ENCODE measurements around the gene HHATL. TPM values are rescaled to one million over a fixed set of nuclear protein-coding genes. Genes with fewer than 3 reads are reported as not detected.

Gene HHATL
- total RNA-seq, 6 experiments from 2014 or later = not detected

- peaks cover 7% of the 10 kb centered on the region for H3K4me1 Mint-ChIP-seq (ENCODE audit: low read depth)
- no peak overlapping the region for H3K27ac Mint-ChIP-seq
- no peak overlapping the region for H3K4me3 Mint-ChIP-seq
- H3K27me3 Mint-ChIP-seq (ENCODE audit: insufficient read depth) = peaks cover 8% of the 10 kb centered on the region
- no peaks in the 10 kb centered on the region for H3K9me3 Mint-ChIP-seq
- no peak for DNase-seq
- H3K36me3 Mint-ChIP-seq (ENCODE audit: low read depth) = no peaks in the 10 kb centered on the region
- no peak for TF ChIP-seq CTCF (IDR thresholded peaks at IDR 0.05)
Measured at GRCh38 chr3:42747581-42747980, 45.0 kb upstream of the HHATL start.

DNA sequence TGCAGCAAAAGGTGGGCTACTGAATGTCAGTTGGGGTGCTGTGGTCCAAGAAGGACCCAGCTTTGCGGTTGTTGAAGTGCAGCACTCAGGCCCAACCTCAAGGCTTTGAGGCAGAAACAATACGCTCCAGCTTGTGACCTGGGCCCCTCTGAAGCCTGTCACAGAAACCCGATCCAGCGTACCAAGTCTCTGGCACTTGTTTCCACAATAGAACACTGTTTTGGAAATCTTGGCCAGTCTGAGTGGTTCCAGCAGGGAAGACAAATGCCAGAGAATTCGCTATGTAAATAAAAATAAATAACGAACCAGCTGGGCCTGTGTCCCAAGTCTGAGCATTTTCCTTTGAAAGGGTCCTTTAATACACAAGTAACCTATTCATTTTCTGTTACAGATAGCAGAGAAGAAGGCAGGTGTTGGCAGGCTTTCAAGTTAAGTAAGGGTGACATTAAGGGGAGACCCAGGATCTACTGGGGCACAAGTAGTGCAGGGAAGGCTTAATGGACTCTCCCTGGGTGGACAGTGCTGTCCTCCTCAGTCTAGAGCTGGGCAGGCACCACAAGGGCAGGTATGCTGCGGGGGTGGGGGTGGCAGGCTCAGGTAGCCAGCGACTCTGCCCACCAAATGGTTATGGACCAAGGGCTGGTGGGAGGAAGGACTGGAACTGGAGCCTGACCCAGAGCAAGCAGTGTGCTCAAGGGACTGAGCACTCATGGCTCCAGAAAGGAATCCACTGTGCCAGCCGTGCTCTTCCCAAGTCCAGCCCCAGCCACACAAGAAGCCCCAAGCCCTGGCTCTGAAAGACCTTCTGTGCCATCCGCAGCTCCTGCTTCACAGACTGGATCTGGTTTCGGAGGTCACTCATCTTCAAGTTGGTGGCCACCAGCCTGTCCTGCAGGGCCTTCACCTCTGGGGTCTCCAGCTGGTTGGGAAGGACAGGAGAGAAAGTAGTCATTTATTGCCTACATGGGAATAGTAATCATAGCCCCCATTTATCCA lies 44.2 kb upstream of the HHATL start:
- Mint-ChIP-seq H3K4me3 (no peak overlapping the region), H3K27ac (no peak overlapping the region), H3K9me3 (no peaks in the 10 kb centered on the region), H3K36me3 (ENCODE audit: low read depth) (no peaks in the 10 kb centered on the region), H3K4me1 (ENCODE audit: low read depth) (peaks cover 7% of the 10 kb centered on the region), H3K27me3 (ENCODE audit: insufficient read depth) (peaks cover 8% of the 10 kb centered on the region)
- TF ChIP-seq CTCF (IDR thresholded peaks at IDR 0.05) = no peak
- no peak for DNase-seq

DNA sequence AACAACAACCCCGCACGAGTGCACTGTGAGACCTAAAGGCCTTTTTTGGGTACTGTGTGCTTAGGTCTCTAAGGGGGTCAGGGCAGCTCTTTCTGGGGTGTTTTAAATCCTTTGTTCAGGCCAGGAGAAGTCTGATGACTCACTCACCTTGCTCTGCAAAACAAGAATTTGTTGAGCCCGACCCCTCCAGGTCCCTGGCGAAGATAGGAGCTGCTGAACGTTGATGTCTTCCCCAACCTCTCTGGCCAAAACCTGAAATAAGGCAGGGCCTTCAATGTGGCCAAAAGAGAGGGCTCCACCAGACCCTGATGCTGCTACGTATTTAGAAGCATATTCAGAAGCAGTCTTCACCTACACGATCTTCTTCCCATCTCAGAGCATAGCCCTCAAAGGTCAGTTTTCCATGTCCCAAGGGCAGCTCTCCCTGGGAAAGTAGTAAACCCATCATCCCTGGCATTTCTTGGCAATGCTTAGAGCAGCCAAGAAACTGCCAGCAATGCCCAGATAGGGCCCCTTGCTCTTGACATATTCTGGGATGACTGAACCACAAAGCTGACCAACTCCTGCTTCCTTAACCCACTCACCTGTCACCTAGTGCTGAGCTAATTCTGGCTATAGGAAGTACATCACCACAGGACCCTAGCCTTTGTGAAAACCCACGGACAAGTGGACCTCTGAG lies 43.3 kb upstream of the HHATL start:
- Mint-ChIP-seq H3K36me3 (ENCODE audit: low read depth) (no peaks in the 10 kb centered on the region), H3K27ac (no peak overlapping the region), H3K4me1 (ENCODE audit: low read depth) (peaks cover 7% of the 10 kb centered on the region), H3K9me3 (no peaks in the 10 kb centered on the region), H3K27me3 (ENCODE audit: insufficient read depth) (peaks cover 9% of the 10 kb centered on the region), H3K4me3 (no peak overlapping the region)
- no peak for DNase-seq
- no peak for TF ChIP-seq CTCF (IDR thresholded peaks at IDR 0.05)

DNA sequence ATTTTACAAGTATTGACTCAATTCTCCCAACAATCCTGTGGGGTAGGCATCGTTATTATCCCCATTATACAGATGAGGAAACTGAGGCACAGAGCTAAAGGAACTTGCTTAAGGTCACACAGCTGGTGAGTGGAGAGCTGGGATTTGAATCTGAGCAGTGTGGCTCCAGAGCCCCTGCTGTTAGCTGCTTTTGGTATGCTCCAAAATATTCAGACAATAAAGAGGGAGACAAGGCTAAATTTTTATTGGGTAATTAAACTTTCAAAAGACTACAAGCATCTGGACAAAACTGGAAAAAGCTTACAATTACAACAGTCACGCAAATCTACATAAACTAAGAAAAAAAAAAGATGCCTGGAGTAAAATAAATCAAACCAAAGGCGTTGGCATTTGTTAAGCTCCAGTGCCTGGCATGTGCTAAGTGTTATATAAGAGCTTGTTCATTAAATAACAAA lies 42.7 kb upstream of the HHATL start:
- Mint-ChIP-seq H3K9me3 (no peaks in the 10 kb centered on the region), H3K4me3 (no peak overlapping the region), H3K4me1 (ENCODE audit: low read depth) (peaks cover 7% of the 10 kb centered on the region), H3K27me3 (ENCODE audit: insufficient read depth) (peaks cover 12% of the 10 kb centered on the region), H3K36me3 (ENCODE audit: low read depth) (no peaks in the 10 kb centered on the region), H3K27ac (no peak overlapping the region)
- DNase-seq = no peak
- no peak for TF ChIP-seq CTCF (IDR thresholded peaks at IDR 0.05)

GRCh38 chr3:42743204-42743995 lies 40.8 kb upstream of the HHATL start:
- no peaks in the 10 kb centered on the region for H3K4me1 Mint-ChIP-seq (ENCODE audit: low read depth)
- H3K36me3 Mint-ChIP-seq (ENCODE audit: low read depth) = no peaks in the 10 kb centered on the region
- peaks cover 9% of the 10 kb centered on the region for H3K27me3 Mint-ChIP-seq (ENCODE audit: insufficient read depth)
- TF ChIP-seq CTCF (IDR thresholded peaks at IDR 0.05) = no peak
- H3K9me3 Mint-ChIP-seq = no peaks in the 10 kb centered on the region; the same call in 1 of the 2 replicates
- DNase-seq = no peak
- H3K4me3 Mint-ChIP-seq = no peak overlapping the region
- H3K27ac Mint-ChIP-seq = no peak overlapping the region
